Measurements from ENCODE around the gene ANKS6. TPM values are rescaled to one million over a fixed set of nuclear protein-coding genes. Genes with fewer than 3 reads are reported as not detected.

ANKS6 gene
- total and polyA plus RNA-seq, 2 of the 8 experiments (the other 6 are each of a cell fraction or from before 2014, with no cell fraction given), result 34.1 to 56.3 TPM

DNA sequence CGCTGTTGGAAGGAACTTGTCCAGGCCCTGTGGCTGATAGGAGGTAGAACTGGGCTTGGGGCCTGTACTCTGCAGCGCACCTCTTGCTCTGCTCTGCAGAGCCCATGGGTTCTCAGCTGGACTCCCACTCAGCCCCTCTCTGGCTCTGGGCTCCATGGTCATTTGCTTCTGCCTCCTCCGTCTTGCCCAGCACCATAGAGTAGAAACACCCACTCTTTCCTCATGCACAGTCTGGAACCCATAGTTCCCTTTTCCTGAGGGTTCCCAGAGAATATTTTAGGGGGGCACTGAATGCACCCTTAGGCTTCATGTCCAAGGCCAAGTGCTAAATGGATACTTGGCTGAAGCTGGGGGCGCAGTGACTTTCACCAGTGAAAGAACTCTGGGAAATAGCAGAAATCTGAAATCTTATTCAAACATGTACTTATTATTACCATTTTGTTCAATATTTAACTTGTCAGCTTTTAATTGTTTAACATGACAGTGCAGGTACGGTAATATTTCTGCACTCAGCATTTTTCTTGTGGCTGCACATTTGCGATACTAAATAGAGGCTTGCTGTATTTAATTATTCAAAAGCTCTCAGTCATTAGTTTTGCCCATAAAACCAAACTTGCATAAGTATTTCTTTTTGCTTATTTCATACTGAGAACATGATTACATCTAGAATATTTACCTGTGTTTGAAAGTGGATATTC, 42.7 kb upstream of the ANKS6 start:
- no peak overlapping the region for H3K14ac ChIP-seq (ENCODE audit: insufficient read length)
- POLR2A ChIA-PET (ENCODE audit: partially characterized antibody), result no interaction called here
- H3K4me3 ChIP-seq (ENCODE audit: extremely low read depth in 1 of 4, insufficient read depth in 2 of 4, low read depth in 3 of 4, low read length in 4 of 4), result no peak overlapping the region
- 90% methylated on average over 6 of the region's 6 CpGs; no CpG with 5 or more reads in 1 of the 2 experiments for WGBS, 2 experiments (ENCODE audit: extremely low coverage in 1 of 2, insufficient coverage in 1 of 2, insufficient read length in 1 of 2, insufficient replicate concordance in 2 of 2, low coverage in 1 of 2, low lambda C conversion rate in 2 of 2, missing lambda C conversion rate in 1 of 2)
- no peaks in the 10 kb centered on the region for H3K23me2 ChIP-seq (ENCODE audit: low read depth, low read length)
- FAIRE-seq, result no peak
- no peaks in the 10 kb centered on the region for H3K79me1 ChIP-seq (ENCODE audit: low read depth, low read length)
- H3K79me2 ChIP-seq (ENCODE audit: control insufficient read depth in 1 of 2, insufficient read depth in 2 of 2, low read length in 2 of 2), result no peaks in the 10 kb centered on the region
- no peak overlapping the region for H4K8ac ChIP-seq (ENCODE audit: extremely low read depth, insufficient read depth, low read length)
- no peak overlapping the region for H3K18ac ChIP-seq (ENCODE audit: extremely low read depth, low read length)
- H3K4ac ChIP-seq (replicated peaks; ENCODE audit: insufficient read length, low read depth, low read length), result no peak overlapping the region
- no peak overlapping the region for H2BK120ac ChIP-seq (replicated peaks; ENCODE audit: low read depth, low read length)
- H3K27ac ChIP-seq (ENCODE audit: low read depth, low read length), result no peak overlapping the region
- no peaks in the 10 kb centered on the region for H3K27me3 ChIP-seq (replicated peaks in 1 of 4; ENCODE audit: control insufficient read depth in 3 of 4, extremely low read depth in 1 of 4, insufficient read depth in 3 of 4, low read length in 3 of 4)
- no peak overlapping the region for H3K9ac ChIP-seq (replicated peaks in 1 of 4; ENCODE audit: extremely low read depth in 1 of 4, low read depth in 3 of 4, low read length in 3 of 4)
- no peak for DNase-seq (ENCODE audit: low read depth in 1 of 2, low spot score in 2 of 2)
- H3K36me3 ChIP-seq (ENCODE audit: control insufficient read depth in 2 of 4, insufficient read depth in 4 of 4, low read length in 3 of 4), result peaks cover 0 to 24% (median 3%) of the 10 kb centered on the region in 4 experiments; a peak in 6 of 8 replicates
- H2BK20ac ChIP-seq (ENCODE audit: low read length), result no peak overlapping the region
- H3K4me1 ChIP-seq (replicated peaks in 1 of 4; ENCODE audit: control insufficient read depth in 3 of 4, insufficient read depth in 4 of 4, low read length in 3 of 4), result peaks cover 0 to 4% (median under 1%) of the 10 kb centered on the region in 4 experiments; a peak in 2 of 7 replicates
- no peak overlapping the region for H2BK15ac ChIP-seq (ENCODE audit: low read length)
- H3K56ac ChIP-seq (replicated peaks; ENCODE audit: insufficient read length, low read depth, low read length), result no peak overlapping the region
- H2AFZ ChIP-seq (ENCODE audit: low read length), result no peak overlapping the region
- CTCF ChIA-PET (ENCODE audit: partially characterized antibody), result interaction anchor here (0.6 to 2.3 kb wide), 4 partner anchors 9 to 394 kb away, joined by 3 to 13 read pairs (median 4); no protein-coding TSS in a partner anchor
- no peaks in the 10 kb centered on the region for H3K9me3 ChIP-seq (ENCODE audit: insufficient read depth in 2 of 2, low read depth in 1 of 2, low read length in 1 of 2)
- H3K23ac ChIP-seq (ENCODE audit: insufficient read length), result no peak overlapping the region
- peaks cover 0 to 2% of the 10 kb centered on the region in 2 experiments for H4K20me1 ChIP-seq (replicated peaks in 1 of 2; ENCODE audit: control insufficient read depth in 1 of 2, insufficient read depth in 2 of 2, low read length in 2 of 2)
- no peak overlapping the region for H4K5ac ChIP-seq (ENCODE audit: insufficient read length, low read depth, low read length)
- H2BK12ac ChIP-seq (ENCODE audit: low read depth, low read length), result no peak overlapping the region
- H2BK5ac ChIP-seq (ENCODE audit: low read depth, low read length), result no peak overlapping the region
- no peak overlapping the region for H4K91ac ChIP-seq (replicated peaks; ENCODE audit: insufficient read length, low read length)
- H3K4me2 ChIP-seq (ENCODE audit: insufficient read depth in 1 of 2, low read depth in 2 of 2, low read length in 2 of 2), result no peak overlapping the region
- no peak overlapping the region for H2AK5ac ChIP-seq (ENCODE audit: low read depth, low read length)
- TF ChIP-seq CTBP2 (IDR thresholded peaks at IDR 0.05; ENCODE audit: borderline replicate concordance, insufficient read depth, insufficient read length, low read length) (no peak), POLR2A (IDR thresholded peaks at IDR 0.05; ENCODE audit: control extremely low read depth in 1 of 2, low read depth in 2 of 2, low read length in 2 of 2) (no peak), CTCF (IDR thresholded peaks at IDR 0.05; ENCODE audit: control extremely low read depth in 1 of 3, insufficient read depth in 1 of 3, low read depth in 1 of 3, low read length in 3 of 3) (no peak), SAP30 (IDR thresholded peaks at IDR 0.05; ENCODE audit: insufficient read depth, insufficient replicate concordance, low read length) (no peak), CBX5 (IDR thresholded peaks at IDR 0.05; ENCODE audit: low read depth, low read length) (no peak), SIRT6 (IDR thresholded peaks at IDR 0.05; ENCODE audit: low read length) (no peak), E2F6 (IDR thresholded peaks at IDR 0.05) (no peak), SRF (IDR thresholded peaks at IDR 0.05; ENCODE audit: low read depth, low read length) (no peak), NRF1 (IDR thresholded peaks at IDR 0.05; ENCODE audit: low read depth, low read length) (no peak), RXRA (IDR thresholded peaks at IDR 0.05; ENCODE audit: insufficient read depth, low read depth, low read length) (no peak)

Measured in H1 (cell line).